GM10266 (cell line): Measurements from ENCODE around the gene LTB4R2.
A peak's percentile ranks its signal among the peaks of the same experiment; 100 is the strongest.

ENCODE experiments used
- DNase-seq: peaks from one replicate; pipeline ENCODE4 v3.0.0; 2012; ENCODE audit errors: extremely low spot score
- TF ChIP-seq, protein P1 (sequence below): IDR thresholded peaks from 2 replicates; pipeline ENCODE4 v1.5.1; 2012; ENCODE audit warnings: mild to moderate bottlenecking, low read depth; ENCODE audit not compliant: control insufficient read depth, insufficient read depth; ENCODE audit errors: missing control alignments

Gene LTB4R2

DNA sequence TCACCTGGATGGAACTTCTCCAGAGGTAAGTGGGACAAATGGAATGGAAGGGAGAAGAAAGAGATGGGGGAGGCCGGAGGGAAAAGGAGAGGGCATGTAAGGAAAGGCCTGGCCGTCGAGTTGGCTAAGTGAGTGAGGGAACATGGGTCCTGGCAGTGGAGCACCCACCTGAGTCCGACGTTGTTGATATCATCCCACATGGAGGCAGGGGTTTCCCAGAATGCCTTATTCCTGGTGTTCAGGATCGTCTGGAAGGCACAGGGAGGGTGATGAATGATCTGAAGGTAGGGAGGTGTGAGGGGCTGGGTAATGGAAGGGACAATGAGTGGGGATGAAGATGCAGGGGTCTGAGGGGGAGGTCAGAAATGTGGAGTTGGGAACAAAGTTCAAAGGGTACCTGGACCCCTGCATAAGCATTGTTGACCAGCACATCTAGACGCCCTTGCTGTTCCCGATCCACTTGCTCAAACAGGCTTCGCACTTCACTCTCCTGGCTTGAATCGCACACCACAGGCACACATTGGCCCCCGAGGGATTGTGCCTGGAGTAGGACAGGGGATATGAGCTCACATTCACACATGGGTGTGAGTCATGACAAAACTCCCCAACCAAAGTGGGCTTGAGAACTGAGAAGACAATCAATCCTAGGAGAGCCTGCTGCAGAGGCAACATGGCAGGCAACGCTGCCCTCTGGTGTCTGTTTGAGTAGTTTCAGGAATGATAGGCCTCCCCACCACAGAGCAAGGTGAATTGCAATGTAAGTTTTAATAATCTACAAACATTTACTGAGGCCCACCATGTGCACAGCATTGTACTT is 13.4 kb upstream of the LTB4R2 start:
- TF ChIP-seq, protein P1, sequence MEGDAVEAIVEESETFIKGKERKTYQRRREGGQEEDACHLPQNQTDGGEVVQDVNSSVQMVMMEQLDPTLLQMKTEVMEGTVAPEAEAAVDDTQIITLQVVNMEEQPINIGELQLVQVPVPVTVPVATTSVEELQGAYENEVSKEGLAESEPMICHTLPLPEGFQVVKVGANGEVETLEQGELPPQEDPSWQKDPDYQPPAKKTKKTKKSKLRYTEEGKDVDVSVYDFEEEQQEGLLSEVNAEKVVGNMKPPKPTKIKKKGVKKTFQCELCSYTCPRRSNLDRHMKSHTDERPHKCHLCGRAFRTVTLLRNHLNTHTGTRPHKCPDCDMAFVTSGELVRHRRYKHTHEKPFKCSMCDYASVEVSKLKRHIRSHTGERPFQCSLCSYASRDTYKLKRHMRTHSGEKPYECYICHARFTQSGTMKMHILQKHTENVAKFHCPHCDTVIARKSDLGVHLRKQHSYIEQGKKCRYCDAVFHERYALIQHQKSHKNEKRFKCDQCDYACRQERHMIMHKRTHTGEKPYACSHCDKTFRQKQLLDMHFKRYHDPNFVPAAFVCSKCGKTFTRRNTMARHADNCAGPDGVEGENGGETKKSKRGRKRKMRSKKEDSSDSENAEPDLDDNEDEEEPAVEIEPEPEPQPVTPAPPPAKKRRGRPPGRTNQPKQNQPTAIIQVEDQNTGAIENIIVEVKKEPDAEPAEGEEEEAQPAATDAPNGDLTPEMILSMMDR: peak; percentile 79
- DNase-seq: peak; percentile 83

- TF ChIP-seq, protein P1: peak; percentile 46
- no peak for DNase-seq
These were observed 12.6 kb upstream of the LTB4R2 start for GRCh38 chr14:24297190-24297964.

DNA sequence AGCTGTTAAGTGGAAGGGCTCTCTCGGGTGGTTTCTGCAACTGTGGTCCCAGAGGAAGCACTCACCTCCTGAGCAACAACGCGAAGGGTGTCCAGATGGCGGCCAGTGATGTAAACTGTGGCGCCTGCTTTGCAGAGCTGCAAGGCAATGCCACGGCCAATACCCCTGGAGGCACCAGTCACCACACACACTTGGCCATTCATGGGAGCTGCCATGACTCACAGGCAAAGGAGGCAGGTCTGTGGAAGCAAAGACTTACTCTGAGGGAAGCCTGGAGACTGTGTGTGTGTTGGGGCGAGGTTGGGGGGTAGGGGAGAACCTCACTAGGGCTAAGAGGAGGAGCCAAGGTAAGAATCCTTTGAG is 11.1 kb upstream of the LTB4R2 start:
- DNase-seq: no peak
- TF ChIP-seq, protein P1: no peak

GRCh38 chr14:24299255-24300191 is 10.4 kb upstream of the LTB4R2 start, which contains the start of the genes DHRS1 and NOP9:
Gene DHRS1 (minus strand): TSS chr14:24299780. CDS start chr14:24299106, 674 bp downstream.
Gene NOP9 (plus strand): TSS chr14:24299850. CDS start chr14:24299955, 105 bp downstream.
- DNase-seq: peak; percentile 95
- TF ChIP-seq, protein P1: no peak

GRCh38 chr14:24300326-24300980 is 9.5 kb upstream of the LTB4R2 start:
- DNase-seq: no peak
- TF ChIP-seq, protein P1: no peak

- TF ChIP-seq, protein P1: no peak
- no peak for DNase-seq
These were observed 5.9 kb upstream of the LTB4R2 start for GRCh38 chr14:24304019-24304387.
